Measurements from ENCODE around the gene BRINP3.
"Not testable (repeated sequence)": the region's sequence is repeated elsewhere in the genome, so short reads cannot be mapped to it uniquely, and the experiment has no call there.

Gene BRINP3

DNA sequence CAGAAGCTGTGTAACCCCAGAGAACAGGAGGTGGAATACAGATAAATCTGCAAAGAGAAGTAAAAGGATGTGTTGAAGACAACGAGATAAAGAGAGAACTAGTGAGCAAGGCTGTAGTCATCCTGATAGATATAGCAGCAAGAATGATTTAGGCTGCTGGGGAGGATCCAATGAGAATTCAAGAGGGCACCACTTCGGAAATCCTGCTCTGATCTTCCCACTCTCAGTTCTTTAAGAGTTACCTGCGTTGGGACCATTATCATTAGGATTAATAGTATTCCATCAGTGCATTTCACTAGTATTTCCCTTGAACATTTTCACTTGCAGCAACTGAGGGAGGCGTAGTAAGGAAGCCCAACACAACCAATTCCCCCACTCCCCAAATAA, at the start of gene BRINP3:
BRINP3 (minus strand) TSS at position 103 of the 387 bp plus-strand sequence.
- in situ Hi-C loops (cut with MboI; ENCODE audit: low sequenced_read_pairs) = no loop called here

DNA sequence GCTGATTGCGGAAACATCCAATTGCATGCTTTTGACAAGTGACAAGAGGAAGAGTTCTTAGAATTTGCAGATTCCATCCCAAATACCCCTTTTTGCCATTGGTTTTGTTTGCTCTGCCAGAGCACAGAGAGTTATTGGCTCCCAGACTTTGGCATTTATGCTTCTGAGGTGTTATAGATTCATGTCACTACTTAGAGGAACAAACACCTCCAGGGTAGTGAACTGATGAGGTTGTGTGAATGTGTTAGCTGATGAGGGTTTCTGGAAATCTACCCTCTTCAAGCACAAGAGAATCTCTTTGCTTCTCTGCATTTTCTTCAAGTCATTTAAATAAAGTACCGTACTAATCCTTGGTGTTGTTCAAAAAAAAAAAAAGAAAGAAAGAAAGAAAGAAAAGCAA, 33.9 kb upstream of the BRINP3 start:
- in situ Hi-C loops (cut with MboI; ENCODE audit: low sequenced_read_pairs) = no loop called here

DNA sequence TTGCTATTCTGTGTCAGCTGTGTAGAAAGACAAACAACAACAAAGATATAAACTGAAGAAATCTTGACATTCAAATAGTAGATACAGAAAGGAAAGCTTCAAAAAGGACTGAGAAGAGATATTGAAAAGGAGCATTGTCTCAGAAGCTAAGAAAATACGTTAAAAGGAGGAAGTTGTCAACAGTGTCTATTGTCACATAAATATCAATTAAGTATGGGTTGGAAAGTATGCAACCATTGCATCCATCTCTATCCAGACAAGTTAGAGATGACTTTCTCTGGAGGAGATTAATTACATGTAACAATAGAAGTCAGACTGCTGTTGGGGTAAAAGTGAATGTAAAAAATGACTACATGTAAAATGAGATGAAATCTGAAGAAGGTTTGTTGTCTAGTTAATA, 29.7 kb upstream of the BRINP3 start:
- in situ Hi-C loops (cut with MboI; ENCODE audit: low sequenced_read_pairs) = no loop called here

DNA sequence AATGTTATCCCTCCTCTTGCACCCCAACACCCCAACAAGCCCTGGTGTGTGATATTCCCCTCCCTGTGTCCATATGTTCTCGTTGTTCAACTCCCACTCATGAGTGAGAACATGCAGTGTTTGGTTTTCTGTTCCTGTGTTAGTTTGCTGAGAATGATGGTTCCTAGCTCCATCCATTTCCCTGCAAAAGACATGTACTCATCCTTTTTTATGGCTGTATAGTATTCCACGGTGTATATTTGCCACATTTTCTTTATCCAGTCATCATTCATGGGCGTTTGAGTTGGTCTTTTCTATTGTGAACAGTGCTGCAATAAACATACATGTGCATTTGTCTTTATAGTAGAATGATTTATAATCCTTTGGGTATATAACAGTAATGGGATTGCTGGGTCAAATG, 26.9 kb upstream of the BRINP3 start:
- in situ Hi-C loops (cut with MboI; ENCODE audit: low sequenced_read_pairs) = not testable (repeated sequence)

GRCh38 chr1:190497565-190497964, 19.9 kb upstream of the BRINP3 start:
- in situ Hi-C loops (cut with MboI; ENCODE audit: low sequenced_read_pairs) = no loop called here

- in situ Hi-C loops (cut with MboI; ENCODE audit: low sequenced_read_pairs) = no loop called here
These were observed 16.8 kb upstream of the BRINP3 start for GRCh38 chr1:190494451-190494850.

- in situ Hi-C loops (cut with MboI; ENCODE audit: low sequenced_read_pairs) = no loop called here
These were observed 13.7 kb upstream of the BRINP3 start for GRCh38 chr1:190491404-190491803.

DNA sequence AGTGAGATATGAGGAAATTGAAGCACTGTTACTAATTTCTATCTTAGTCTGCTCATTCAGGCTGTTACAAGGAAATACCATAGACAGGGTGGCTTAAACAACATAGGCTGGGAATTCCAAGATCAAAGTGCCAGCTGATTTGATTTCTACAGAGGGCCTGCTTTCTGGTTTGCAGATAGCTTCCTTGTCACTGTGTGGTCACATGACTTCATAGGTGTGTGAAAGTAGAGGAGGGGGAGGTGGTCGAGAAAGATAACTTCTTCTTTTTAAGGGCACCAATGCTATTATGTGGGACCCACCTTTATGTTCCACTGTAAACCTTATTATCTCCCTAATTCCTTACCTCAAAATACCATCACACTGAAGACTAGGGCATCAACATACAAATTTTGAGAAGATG, 6.4 kb upstream of the BRINP3 start:
- in situ Hi-C loops (cut with MboI; ENCODE audit: low sequenced_read_pairs) = no loop called here

- in situ Hi-C loops (cut with MboI; ENCODE audit: low sequenced_read_pairs) = no loop called here
These were observed 2.6 kb upstream of the BRINP3 start for GRCh38 chr1:190480231-190480630.

DNA sequence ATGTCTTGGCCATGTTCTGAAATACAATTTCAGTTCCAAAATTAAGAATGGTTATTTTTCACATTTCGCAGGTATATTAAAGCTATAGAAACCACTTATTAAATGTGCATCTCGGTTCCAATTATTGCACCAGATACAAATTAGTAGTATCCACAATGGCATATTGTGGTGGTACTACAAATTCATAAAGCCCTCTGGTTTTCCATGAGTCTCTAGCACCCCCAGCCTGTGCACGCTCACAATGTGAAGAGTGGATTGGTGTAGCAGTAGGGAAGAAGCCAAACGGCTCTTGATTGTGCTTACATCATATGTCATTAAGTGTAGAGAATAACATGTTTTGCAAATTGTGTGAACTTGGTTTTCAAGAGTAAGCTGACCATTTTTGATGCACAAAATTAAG, 1.9 kb upstream of the BRINP3 start:
- in situ Hi-C loops (cut with MboI; ENCODE audit: low sequenced_read_pairs) = no loop called here

DNA sequence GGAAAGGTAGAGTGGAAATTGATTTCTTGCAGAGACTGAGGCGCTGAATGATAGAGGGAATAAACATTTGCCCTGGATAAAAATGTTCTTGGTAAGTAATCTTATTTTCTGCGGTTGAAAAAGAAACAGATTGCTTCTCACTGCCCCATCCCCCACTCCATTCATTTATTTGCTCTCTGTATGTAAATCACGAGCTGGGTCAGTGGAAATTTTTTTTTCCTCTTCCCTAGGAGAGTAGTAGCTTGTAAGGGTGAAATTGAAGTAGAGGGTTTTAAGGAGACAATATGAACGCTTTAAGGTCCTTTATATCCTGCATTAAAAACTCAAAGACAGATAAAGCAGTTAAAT, 1.4 kb upstream of the BRINP3 start:
- in situ Hi-C loops (cut with MboI; ENCODE audit: low sequenced_read_pairs) = no loop called here

- in situ Hi-C loops (cut with MboI; ENCODE audit: low sequenced_read_pairs) = no loop called here
These were observed 735 bp upstream of the BRINP3 start for GRCh38 chr1:190478149-190479049.

GRCh38 chr1:190476806-190477205, 858 bp downstream of the BRINP3 start:
- in situ Hi-C loops (cut with MboI; ENCODE audit: low sequenced_read_pairs) = no loop called here

DNA sequence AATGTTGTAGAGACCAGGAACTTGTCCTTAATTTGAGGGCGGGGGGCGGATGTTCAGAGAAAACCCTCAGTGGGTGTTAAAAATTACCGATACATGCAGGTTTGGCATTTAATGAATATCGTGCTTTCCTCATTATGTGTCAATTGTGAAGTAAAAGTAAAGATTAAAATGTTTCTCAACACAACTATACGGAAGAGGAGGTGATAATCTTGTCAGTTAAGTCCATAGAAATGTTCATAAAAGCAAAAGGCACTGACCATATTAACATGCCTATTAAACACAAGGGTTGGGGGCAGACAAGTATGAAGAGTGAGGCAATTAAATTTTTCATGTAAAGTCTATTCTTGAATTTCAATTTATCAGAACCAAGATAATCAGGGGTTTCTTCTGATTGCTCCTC, 1.3 kb downstream of the BRINP3 start:
- in situ Hi-C loops (cut with MboI; ENCODE audit: low sequenced_read_pairs) = no loop called here

DNA sequence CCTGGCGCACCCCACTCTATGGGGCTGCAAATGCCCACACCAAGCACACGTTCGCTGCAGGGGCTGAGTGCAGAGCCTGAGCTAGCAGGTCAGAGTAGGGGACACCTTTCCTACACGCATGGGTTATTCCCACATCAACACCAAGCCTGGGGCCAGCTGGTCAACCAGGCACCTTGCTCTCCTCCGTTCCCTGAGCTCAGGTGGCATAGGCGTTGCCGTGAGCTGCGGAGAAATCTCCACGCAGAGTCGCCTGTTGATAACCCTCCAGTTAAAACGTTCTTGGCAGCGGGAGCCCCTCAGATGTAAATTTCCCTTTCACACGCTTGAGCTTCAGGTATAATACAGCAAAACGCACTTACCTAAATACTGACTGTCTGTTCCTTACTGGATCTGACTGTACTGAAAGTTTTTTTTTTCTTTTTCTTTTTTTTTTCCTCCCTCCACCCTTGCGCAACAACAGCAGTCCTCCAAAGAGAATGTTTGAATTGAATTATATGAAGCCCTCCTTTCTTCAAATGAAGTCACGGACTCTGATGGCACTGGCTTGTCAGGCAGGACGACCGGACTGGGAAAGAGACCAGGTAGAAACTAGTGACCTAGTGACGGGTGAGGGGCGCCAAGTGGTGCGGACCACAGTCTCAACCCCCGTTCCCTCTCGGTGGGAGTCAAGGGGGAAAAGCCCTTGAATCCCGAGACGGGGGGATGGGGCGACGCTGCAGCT, 2.1 kb downstream of the BRINP3 start:
- in situ Hi-C loops (cut with MboI; ENCODE audit: low sequenced_read_pairs) = no loop called here

DNA sequence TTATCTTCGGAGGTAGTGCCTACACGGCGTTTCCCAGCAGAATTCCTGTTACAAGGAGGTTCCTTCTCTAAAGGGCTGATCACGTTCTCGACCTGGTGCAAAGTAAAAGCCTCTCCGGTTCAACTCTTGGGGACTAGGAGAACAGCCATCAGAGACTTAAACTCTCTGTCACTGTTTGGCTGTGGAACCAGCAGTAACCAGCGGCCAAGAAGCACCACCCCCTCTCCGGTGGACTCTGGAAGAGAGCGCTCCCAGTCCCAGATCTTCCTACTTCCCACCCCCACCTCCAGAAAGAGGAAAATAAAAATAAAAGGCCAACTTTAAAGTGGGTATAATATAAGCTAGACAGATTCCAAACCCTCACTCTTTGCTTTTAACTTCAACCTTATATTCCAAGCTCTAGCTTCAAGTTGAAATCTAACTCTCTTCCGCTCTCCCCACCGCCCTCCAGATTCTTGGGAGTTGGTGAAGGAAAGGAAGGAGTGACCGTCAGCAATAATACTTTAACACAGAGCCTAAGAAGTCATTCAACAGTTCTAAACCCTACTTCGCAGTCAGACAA, 2.9 kb downstream of the BRINP3 start:
- in situ Hi-C loops (cut with MboI; ENCODE audit: low sequenced_read_pairs) = no loop called here

DNA sequence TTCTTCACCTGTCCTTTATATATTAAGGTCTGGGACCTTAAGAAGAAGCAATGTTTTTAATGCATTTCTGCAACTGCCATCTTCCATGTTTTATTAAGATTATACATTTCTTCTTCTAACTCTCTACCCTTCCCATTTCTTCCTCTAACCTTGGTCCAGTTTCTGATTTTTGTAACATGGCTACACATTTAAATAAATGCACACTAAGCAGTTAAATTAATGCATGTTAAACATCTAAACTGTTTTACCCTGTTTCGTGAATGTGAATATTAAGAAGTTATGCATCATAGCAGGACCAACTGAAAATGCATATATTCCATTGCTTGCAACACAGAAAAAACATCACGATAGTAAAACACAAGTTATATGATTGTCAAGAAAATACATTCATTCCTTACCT, 3.7 kb downstream of the BRINP3 start:
- in situ Hi-C loops (cut with MboI; ENCODE audit: low sequenced_read_pairs) = no loop called here

DNA sequence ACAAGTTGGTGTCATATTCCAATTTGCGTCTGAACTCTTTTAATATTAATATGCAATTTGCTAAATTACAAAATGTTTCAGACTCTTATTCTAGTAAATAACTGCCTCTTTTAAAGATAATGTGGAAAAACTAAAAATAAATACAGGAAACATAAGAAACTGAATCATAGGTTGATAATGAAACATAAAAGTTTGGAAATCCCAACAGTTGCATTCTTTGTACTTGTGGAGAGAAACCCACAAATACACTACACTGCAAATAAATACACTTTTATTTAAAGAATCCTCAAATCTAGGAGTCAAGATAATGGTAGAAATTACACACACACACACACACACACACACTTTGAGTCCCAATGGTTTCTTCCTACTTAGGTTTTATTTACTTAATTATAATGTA, 5.2 kb downstream of the BRINP3 start:
- in situ Hi-C loops (cut with MboI; ENCODE audit: low sequenced_read_pairs) = no loop called here

DNA sequence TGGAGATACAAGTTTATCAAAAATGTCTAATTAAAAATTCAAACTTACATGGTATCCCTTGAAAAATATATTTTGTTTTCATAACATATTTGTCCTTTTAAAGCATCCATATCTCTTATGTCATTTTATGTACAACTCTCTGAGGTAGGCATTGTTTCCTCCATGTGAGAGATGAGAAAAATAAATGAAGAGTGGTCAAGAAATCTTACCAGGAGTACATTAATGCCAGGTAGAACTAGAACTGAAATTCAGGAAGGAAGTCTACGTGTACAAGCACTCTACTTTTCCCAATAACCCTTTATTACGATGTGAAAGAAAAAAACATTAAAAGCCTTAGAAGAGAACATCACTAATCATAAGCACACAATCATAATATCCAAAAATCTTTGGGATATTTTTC, 5.6 kb downstream of the BRINP3 start:
- in situ Hi-C loops (cut with MboI; ENCODE audit: low sequenced_read_pairs) = no loop called here

DNA sequence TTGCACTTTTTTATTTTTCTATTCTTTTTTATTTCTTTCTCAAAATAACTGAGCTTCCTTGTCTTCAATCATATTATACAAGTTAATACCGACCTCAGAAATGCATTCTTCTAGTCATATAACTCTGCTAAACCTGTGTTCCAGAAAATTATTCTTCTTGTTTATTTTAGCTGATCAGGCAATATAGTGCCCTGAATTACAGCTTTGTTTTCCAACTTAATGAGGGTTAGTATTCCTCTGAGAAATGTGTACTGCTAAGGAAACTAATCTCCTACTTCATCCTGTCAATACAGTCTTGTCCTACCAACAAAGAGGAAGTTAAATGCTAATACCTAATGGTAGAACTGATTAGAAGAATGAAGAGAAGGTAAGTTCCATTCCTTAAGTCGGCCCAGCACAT, 13.0 kb downstream of the BRINP3 start:
- in situ Hi-C loops (cut with MboI; ENCODE audit: low sequenced_read_pairs) = no loop called here

DNA sequence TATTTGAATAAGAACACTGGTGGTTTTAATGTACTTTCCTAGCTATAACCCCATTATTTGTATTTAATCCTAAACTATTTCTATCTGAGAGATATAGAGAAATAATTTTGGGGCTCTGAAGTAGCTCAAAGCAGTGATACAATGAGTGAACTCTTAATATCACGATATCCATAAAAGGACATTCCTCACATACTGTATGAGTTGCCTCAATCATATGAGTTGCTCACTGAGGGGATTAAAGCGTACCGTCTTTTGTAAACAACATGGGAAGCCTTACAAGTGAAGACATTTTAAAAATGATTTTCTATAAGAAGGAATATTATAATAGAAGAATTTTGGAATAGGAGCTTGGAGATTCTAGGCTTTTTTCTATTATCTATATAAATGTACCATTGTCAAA, 21.5 kb downstream of the BRINP3 start:
- in situ Hi-C loops (cut with MboI; ENCODE audit: low sequenced_read_pairs) = no loop called here

DNA sequence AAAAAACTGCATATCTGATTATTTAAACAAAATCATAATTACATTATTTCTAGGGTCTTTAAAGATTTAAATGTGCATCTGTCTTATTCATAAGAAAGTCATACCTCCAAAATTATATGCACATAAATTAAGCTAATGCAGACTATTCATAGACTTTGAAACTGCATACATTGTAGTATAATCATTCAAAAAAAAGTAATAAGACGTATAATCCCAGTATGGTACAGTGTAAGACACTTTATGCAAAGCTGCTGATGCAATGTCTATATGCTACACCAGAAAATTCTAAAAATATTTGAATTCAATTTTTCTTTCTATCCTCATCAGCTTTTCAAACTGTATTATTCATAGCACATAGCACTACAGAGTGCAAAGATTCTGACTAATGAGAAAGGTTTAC, 22.0 kb downstream of the BRINP3 start:
- in situ Hi-C loops (cut with MboI; ENCODE audit: low sequenced_read_pairs) = no loop called here

All from HL-60/S4 treated with retinoic acid at 250 ng/mL for 4 days and 3 days (cell line).